Skeletal muscle cell (primary cell): ENCODE data around the gene NOX3.

Source experiments
- DNase-seq: peaks from one replicate; pipeline ENCODE4 v3.0.0-alpha.2; 2010; ENCODE audit warnings: low read depth
- H3K4me3 ChIP-seq: 2 replicates; pipeline ENCODE4 v1.5.1; 2011; ENCODE audit warnings: low read depth, mild to moderate bottlenecking, control low read depth, low read length, moderate library complexity

NOX3 gene

GRCh38 chr6:155440398-155441111 is 15.1 kb downstream of the NOX3 start:
- H3K4me3 ChIP-seq: no peak overlapping the region
- DNase-seq: no peak

- H3K4me3 ChIP-seq: no peak overlapping the region
- no peak for DNase-seq
Observed at GRCh38 chr6:155439376-155439775, 16.3 kb downstream of the NOX3 start.

GRCh38 chr6:155436981-155437749 is 18.5 kb downstream of the NOX3 start:
- no peak overlapping the region for H3K4me3 ChIP-seq
- no peak for DNase-seq

GRCh38 chr6:155434829-155435423 is 20.7 kb downstream of the NOX3 start:
- no peak overlapping the region for H3K4me3 ChIP-seq
- no peak for DNase-seq

GRCh38 chr6:155434096-155434495 is 21.5 kb downstream of the NOX3 start:
- DNase-seq: no peak
- H3K4me3 ChIP-seq: no peak overlapping the region

- DNase-seq: no peak
Observed at GRCh38 chr6:155432293-155432692, 23.3 kb downstream of the NOX3 start.

GRCh38 chr6:155429321-155429893 is 26.2 kb downstream of the NOX3 start:
- H3K4me3 ChIP-seq: no peak overlapping the region
- no peak for DNase-seq

More at GRCh38 chr6:155432293-155432692, 23.3 kb downstream of the NOX3 start:
- H3K4me3 ChIP-seq: no peak overlapping the region

GRCh38 chr6:155426408-155426945 is 29.2 kb downstream of the NOX3 start:
- no peak for DNase-seq
- no peak overlapping the region for H3K4me3 ChIP-seq

GRCh38 chr6:155424181-155424580 is 31.5 kb downstream of the NOX3 start:
- no peak overlapping the region for H3K4me3 ChIP-seq
- DNase-seq: no peak

- no peak for DNase-seq
- no peak overlapping the region for H3K4me3 ChIP-seq
Observed at GRCh38 chr6:155422635-155423034, 33.0 kb downstream of the NOX3 start.

GRCh38 chr6:155420492-155420891 is 35.1 kb downstream of the NOX3 start:
- no peak overlapping the region for H3K4me3 ChIP-seq
- no peak for DNase-seq

- DNase-seq: no peak
Observed at GRCh38 chr6:155419161-155419560, 36.5 kb downstream of the NOX3 start.

GRCh38 chr6:155418017-155418761 is 37.5 kb downstream of the NOX3 start:
- DNase-seq: peak; percentile 38
- H3K4me3 ChIP-seq: no peak overlapping the region

More at GRCh38 chr6:155419161-155419560, 36.5 kb downstream of the NOX3 start:
- H3K4me3 ChIP-seq: no peak overlapping the region

- H3K4me3 ChIP-seq: no peak overlapping the region
- DNase-seq: no peak
Observed at GRCh38 chr6:155417454-155417853, 38.2 kb downstream of the NOX3 start.

- no peak overlapping the region for H3K4me3 ChIP-seq
- DNase-seq: no peak
Observed at GRCh38 chr6:155415953-155416352, 39.7 kb downstream of the NOX3 start.

- DNase-seq: no peak
- no peak overlapping the region for H3K4me3 ChIP-seq
Observed at GRCh38 chr6:155414049-155414448, 41.6 kb downstream of the NOX3 start.

GRCh38 chr6:155412335-155412734 is 43.3 kb downstream of the NOX3 start:
- H3K4me3 ChIP-seq: no peak overlapping the region
- no peak for DNase-seq

GRCh38 chr6:155411154-155412052 is 44.2 kb downstream of the NOX3 start:
- no peak for DNase-seq
- no peak overlapping the region for H3K4me3 ChIP-seq
